Nephron progenitor cell (in vitro differentiated cells): Measurements from ENCODE around the gene CD84.
"Not testable (repeated sequence)": the region's sequence is repeated elsewhere in the genome, so short reads cannot be mapped to it uniquely, and the experiment has no call there.

Experiments used
- DNase-seq: peaks from one replicate; pipeline ENCODE4 v3.0.0; 2021
- H3K27ac Mint-ChIP-seq: 2 replicates; pipeline ENCODE4 v1.8.0; 2021; ENCODE audit warnings: mild to moderate bottlenecking, moderate library complexity, mixed read lengths
- H3K27me3 Mint-ChIP-seq: 2 replicates; pipeline ENCODE4 v1.8.0; 2021; ENCODE audit warnings: mild to moderate bottlenecking, low read depth, mixed read lengths; ENCODE audit not compliant: poor library complexity
- H3K36me3 Mint-ChIP-seq: 2 replicates; pipeline ENCODE4 v1.8.0; 2021; ENCODE audit warnings: low read depth, mixed read lengths
- H3K4me1 Mint-ChIP-seq: 2 replicates; pipeline ENCODE4 v1.8.0; 2021; ENCODE audit warnings: mixed read lengths
- H3K4me3 Mint-ChIP-seq: 2 replicates; pipeline ENCODE4 v1.8.0; 2021; ENCODE audit warnings: mild to moderate bottlenecking, moderate library complexity, mixed read lengths
- H3K9me3 Mint-ChIP-seq: 2 replicates; pipeline ENCODE4 v1.8.0; 2021; ENCODE audit warnings: mild to moderate bottlenecking, moderate library complexity, mixed read lengths
- TF ChIP-seq, protein P1 (sequence below): fragments of 200-600 bp; sonication (generic); IDR thresholded peaks from 2 replicates; pipeline ENCODE4 v1.5.0; 2021; ENCODE audit warnings: antibody characterized with exemption

The CD84 gene

DNA sequence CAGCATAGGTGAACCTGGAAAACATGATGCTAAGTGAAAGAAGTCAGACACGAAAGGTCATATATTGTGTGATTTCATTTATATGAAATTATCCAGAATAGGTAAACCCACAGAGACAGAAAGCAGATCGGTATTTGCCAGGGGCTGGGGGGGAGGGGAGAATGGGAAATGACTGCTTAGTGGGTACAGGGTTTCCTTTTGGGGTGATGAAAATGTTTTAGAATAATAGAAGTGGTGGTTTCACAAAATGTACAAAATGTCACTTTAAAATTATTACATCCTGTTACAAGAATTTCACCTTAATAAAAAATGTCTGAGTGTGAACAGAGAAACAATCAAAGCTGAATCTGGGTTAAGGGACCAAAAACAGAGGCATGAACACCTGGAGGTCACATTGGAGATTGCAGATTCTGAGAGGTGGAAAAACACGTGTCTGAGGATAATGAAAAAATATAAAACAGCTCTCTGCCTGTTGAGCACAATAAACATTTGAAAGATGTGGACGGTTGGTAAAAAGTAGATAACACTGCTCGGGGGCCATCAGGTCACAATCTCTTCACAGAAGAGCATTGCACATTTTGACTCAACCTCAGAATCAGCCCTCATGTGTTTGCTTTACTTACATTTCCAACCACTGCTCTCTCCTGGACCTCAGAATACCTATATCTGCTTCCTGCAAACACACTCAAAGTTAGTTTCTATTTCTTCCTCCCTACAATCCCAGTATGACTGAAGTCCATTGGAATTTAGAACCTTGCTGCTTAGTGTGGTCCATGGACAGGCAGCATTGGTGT is 59.5 kb downstream of the CD84 start:
- Mint-ChIP-seq H3K9me3 (peaks cover 13% of the 10 kb centered on the region), H3K27ac (no peak overlapping the region), H3K27me3 (peaks cover 2% of the 10 kb centered on the region), H3K4me1 (no peaks in the 10 kb centered on the region), H3K4me3 (no peak overlapping the region), H3K36me3 (no peaks in the 10 kb centered on the region)
- no peak for DNase-seq
- TF ChIP-seq, protein P1, sequence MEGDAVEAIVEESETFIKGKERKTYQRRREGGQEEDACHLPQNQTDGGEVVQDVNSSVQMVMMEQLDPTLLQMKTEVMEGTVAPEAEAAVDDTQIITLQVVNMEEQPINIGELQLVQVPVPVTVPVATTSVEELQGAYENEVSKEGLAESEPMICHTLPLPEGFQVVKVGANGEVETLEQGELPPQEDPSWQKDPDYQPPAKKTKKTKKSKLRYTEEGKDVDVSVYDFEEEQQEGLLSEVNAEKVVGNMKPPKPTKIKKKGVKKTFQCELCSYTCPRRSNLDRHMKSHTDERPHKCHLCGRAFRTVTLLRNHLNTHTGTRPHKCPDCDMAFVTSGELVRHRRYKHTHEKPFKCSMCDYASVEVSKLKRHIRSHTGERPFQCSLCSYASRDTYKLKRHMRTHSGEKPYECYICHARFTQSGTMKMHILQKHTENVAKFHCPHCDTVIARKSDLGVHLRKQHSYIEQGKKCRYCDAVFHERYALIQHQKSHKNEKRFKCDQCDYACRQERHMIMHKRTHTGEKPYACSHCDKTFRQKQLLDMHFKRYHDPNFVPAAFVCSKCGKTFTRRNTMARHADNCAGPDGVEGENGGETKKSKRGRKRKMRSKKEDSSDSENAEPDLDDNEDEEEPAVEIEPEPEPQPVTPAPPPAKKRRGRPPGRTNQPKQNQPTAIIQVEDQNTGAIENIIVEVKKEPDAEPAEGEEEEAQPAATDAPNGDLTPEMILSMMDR = no peak

DNA sequence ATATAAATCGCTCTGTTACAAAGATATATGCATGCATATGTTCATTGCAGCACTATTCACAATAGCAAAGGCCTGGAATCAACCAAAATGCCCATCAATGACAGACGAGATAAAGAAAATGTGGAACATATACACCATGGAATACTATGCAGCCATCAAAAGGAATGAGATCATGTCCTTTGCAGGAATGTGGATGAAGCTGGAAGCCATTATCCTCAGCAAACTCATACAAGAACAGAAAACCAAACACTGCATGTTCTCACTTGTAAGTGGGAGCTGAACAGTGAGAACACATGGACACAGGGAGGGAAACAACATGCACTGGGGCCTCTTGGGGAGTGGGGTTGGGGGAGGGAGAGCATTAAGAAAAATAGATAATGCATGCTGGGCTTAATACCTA is 61.8 kb downstream of the CD84 start:
- H3K4me1 Mint-ChIP-seq, DNase-seq, H3K27me3 Mint-ChIP-seq, H3K4me3 Mint-ChIP-seq, H3K36me3 Mint-ChIP-seq, H3K27ac Mint-ChIP-seq: not testable (repeated sequence)
- H3K9me3 Mint-ChIP-seq = peaks cover 18% of the 10 kb centered on the region

DNA sequence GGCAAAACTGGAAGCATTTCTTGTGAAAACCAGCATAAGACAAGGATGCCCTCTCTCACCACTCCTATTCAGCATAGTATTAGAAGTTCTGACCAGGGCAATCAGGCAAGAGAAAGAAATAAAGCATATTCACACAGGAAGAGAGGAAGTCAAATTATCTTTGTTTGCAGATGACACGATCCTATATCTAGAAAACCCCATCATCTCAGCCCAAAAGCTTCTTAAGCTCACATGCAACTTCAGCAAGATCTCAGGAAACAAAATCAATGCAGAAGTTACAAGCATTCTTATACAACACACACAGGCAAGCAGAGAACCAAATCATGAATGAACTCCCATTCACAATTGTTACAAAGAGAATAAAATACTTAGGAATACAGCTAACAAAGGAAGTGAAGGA is 63.4 kb downstream of the CD84 start:
- H3K36me3 Mint-ChIP-seq, H3K27ac Mint-ChIP-seq, H3K4me3 Mint-ChIP-seq, DNase-seq, H3K27me3 Mint-ChIP-seq, H3K4me1 Mint-ChIP-seq: not testable (repeated sequence)
- peaks cover 22% of the 10 kb centered on the region for H3K9me3 Mint-ChIP-seq

DNA sequence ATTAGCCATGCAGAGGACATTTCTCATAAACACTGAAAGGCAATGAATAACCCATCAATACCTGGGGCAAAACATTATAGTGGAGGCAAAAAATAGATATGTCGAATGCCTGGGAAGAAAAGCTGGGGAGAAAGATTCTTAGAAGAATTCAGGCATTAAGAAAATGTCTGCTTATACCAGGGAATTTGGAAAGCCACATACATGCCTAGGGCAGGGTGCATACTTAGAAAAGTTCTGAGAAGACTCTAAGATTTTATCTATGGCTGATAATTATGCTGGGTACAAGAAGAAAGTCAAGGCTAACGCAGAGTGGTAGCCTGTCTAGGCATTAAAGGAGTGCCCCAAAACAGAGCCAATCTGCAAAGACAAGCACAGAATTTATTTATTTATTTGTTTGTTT is 74.6 kb downstream of the CD84 start:
- Mint-ChIP-seq H3K9me3 (peaks cover 56% of the 10 kb centered on the region), H3K4me1 (no peaks in the 10 kb centered on the region), H3K27ac (no peak overlapping the region), H3K36me3 (no peaks in the 10 kb centered on the region), H3K27me3 (peaks cover 12% of the 10 kb centered on the region), H3K4me3 (no peak overlapping the region)
- TF ChIP-seq, protein P1 = no peak
- no peak for DNase-seq

DNA sequence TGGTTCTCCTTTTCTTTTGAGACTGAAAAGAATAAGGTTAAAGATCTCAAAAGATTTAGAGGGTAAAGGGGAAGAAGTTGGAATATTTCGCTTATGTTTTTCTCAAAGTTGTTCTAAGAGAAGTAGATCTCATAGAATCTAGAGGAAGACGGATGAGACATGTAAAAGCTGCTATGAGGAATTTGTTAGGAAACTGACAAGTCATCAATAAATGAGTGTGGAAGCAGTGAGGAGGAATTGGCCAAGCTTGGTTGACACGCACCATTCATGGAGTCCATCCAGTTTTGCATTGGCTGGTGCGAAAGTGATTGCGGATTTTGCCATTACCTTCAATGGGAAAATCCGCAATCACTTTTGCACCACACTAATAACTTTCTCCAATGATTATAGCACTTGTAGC is 76.2 kb downstream of the CD84 start:
- H3K4me3 Mint-ChIP-seq = no peak overlapping the region
- no peaks in the 10 kb centered on the region for H3K4me1 Mint-ChIP-seq
- peaks cover 12% of the 10 kb centered on the region for H3K27me3 Mint-ChIP-seq
- H3K36me3 Mint-ChIP-seq = no peaks in the 10 kb centered on the region
- peaks cover 54% of the 10 kb centered on the region for H3K9me3 Mint-ChIP-seq
- no peak overlapping the region for H3K27ac Mint-ChIP-seq
- no peak for DNase-seq
- TF ChIP-seq, protein P1 = no peak

DNA sequence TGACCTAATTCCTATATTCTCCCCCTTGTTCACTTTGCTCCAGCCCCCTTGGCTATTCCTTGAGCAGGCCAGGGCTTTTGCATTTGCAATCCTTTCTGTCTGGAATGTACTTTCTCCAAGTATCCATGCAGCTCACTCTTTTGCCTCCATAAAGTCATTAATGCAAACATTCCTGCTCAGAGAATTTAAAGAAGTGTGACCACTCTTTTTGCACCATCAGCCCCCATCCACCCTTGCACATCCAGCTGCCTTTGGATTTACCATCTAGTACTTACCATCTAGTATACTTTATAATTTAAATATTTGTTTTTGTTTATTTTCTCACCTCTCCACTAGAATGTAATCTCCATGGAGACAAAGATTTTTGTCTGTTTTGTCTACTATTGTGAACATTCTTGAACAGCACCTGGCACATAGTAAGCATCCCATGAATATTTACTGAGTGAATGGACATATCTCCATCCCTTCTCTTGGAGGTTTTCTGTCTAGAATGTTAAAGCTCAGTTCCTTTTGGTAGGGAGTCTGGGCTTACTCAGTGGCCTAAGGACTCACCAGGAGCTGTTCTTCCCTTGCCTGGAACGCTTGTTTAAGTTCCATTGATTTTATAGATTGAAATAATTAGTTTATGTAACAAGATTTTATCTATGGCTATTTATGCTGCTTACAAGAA is 78.8 kb downstream of the CD84 start:
- no peaks in the 10 kb centered on the region for H3K4me1 Mint-ChIP-seq
- TF ChIP-seq, protein P1 = no peak
- H3K27me3 Mint-ChIP-seq = peaks cover 12% of the 10 kb centered on the region
- no peaks in the 10 kb centered on the region for H3K36me3 Mint-ChIP-seq
- H3K4me3 Mint-ChIP-seq = no peak overlapping the region
- no peak for DNase-seq
- H3K27ac Mint-ChIP-seq = no peak overlapping the region
- peaks cover 30% of the 10 kb centered on the region for H3K9me3 Mint-ChIP-seq

DNA sequence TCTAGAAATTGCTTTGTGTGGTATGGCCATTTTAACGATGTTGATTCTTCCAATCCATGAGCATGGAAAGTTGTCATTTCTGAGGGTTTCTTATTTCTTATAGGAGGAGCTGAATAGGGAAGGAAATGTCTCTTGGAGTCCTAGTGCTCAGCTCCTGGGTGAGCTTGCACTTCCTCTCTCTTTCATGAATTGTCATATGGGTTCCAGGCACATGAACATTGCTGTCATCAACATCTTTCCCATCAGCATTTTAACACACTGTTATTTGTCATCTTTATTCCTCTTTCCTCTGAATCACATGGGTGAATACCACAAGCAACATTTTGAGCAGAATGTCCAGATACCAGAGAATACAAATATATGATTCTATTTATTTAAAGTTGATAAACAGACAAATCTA is 79.7 kb downstream of the CD84 start:
- no peak for DNase-seq
- TF ChIP-seq, protein P1 = no peak
- Mint-ChIP-seq H3K27me3 (peaks cover 12% of the 10 kb centered on the region), H3K9me3 (peaks cover 23% of the 10 kb centered on the region), H3K27ac (no peak overlapping the region), H3K4me3 (no peak overlapping the region), H3K4me1 (no peaks in the 10 kb centered on the region), H3K36me3 (no peaks in the 10 kb centered on the region)

DNA sequence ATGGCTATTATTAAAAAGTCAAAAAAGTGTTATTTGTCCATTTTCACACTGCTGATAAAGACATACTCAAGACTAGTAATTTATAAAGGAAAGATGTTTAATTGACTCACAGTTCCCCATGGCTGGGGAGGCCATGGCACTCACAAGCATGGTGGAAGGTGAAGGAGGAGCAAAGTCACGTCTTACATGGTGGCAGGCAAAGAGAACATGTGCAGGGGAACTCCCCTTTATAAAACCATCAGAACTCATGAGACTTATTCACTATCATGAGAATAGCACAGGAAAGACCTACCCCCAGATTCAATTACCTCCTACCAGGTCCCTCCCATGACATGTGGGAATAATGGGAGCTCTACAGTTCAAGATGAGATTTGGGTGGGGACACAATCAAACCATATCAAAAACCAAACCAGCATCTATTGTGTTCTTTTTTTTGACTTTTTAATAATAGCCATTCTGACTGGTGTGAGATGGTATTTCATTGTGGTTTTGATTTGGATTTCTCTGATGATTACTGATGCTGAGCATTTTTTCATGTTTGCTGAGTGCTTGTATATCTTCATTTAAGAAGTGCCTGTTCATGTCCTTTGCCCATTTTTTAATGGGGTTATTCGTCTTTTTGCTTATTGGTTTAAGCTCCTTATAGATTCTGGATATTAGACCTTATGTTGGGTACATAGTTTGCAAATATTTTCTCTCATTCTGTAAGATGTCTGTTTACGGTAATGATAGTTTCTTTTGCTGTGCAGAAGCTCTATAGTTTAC is 80.8 kb downstream of the CD84 start:
- not testable (repeated sequence) for H3K4me3 Mint-ChIP-seq, DNase-seq, H3K27ac Mint-ChIP-seq, H3K36me3 Mint-ChIP-seq, H3K4me1 Mint-ChIP-seq
- H3K27me3 Mint-ChIP-seq = peaks cover 12% of the 10 kb centered on the region
- peaks cover 20% of the 10 kb centered on the region for H3K9me3 Mint-ChIP-seq
